ENCODE measurements around the gene ARHGAP44.

Gene ARHGAP44

DNA sequence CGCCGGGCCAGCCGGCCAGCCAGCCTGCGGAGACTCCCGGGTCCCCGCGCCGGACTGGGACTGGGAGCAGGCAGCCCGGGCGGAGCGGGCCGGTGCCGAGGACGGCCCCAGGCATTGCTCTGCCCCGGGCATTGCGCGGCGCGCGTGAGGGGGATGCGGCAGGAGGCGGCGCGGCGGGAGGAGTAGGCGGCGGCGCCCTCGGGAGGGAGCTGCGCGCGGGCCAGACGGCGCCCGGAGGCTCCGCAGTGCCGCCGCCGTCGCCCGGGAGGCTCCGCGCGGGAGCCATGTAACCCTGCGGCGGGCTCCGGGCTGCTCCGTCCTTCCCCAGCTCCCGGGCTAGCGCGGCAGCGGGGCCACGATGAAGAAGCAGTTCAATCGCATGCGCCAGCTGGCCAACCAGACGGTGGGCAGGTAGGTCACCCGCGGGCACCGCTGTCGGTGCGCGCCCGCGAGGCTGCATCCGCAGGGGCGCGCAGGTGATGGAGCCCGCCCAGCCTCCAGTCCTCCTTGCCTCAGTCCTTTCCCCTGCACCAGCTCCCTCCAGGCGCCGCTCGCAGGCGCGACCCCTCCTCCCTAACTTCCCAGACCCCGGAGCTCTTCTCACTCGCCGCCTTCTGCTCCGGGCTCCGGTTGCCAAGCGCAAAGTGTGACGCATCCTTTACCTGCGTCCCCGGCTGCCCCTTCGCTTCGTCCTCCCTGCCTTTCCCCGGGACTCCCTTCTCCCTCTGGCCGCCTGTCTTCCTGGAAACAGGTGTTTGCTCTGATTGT is at the start of gene ARHGAP44:
Gene ARHGAP44, plus strand, starts transcription at position 18 of the 768 bp plus-strand sequence. Its CDS starts 341 bp downstream, at position 359.
- DNase-seq: no peak

GRCh38 chr17:12739500-12739899 is 49.8 kb upstream of the ARHGAP44 start:
- DNase-seq: no peak

DNA sequence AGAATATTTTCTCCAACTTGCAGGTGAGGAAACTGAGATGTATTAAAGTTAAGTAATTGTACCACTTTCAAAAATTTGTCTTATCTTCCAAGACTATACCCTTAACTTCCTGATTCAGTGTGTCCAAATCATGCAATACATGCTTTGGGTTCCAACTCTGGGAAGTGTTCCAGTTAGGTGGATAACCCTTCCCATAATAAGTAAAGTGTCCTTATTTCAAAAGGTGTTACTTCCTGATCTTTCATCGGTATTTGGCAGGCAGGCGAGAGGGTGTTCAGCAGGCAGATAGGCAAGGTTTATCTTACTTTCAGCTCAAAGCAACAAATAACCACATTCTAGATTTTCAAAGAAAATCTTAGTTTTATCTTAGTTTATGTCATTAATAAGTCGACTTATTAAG is 46.3 kb upstream of the ARHGAP44 start:
- no peak for DNase-seq

GRCh38 chr17:12744298-12744697 is 45.0 kb upstream of the ARHGAP44 start:
- no peak for DNase-seq

DNA sequence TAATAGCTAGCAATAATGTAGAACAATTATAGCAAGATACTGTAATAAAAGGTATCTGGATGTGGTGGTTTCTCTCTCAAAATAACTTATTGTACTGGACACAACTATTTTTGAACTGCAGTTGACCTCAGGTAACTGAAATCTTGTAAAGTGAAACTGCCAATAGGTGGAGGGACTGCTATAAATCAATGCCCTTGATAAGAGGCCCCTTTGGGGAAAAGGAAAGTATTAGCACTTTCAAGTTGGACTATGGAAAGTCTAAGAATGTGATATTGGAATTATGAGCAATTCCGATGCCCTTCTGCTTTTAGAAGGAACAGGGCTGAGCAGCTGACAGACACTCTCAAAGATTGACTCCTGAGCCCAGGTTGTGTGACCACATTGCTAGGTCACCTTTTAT is 44.5 kb upstream of the ARHGAP44 start:
- DNase-seq: no peak

DNA sequence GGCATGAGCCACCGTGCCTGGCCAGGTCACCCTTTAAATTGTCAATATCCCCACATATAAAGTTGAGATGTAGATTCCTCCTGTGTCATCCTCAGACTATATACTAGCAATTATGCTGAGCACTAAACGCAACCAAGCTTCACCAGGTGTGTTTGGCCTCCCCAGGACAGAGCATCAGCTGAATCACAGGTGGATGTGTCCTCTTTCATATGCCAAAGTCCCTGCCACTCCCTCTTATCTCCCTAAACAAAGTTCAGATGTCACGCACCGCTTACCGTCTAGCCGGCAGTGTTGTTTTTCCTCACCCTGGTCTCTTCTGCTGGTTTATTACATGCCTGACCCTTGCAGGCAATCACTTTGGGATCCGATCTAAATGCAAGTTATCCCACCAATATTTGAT is 43.8 kb upstream of the ARHGAP44 start:
- no peak for DNase-seq

DNA sequence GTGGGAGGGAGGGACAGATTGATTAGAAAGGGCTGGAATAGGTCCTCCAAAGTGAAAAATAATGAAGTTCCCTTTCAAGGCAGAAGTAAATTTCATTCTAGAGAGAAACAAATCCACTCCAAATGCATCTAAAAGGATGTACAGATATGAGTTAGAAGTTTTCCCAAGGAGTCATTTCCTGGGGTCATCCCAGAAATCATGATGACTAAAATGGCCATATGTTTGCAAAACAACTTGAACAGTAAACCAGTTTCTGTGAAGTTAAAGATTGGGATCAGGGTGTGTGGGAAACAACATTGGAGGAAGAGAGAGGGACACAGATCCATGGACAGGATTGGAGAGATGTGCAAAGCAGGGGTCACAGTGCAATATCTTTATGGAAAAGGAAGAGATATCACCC is 32.5 kb upstream of the ARHGAP44 start:
- no peak for DNase-seq

DNA sequence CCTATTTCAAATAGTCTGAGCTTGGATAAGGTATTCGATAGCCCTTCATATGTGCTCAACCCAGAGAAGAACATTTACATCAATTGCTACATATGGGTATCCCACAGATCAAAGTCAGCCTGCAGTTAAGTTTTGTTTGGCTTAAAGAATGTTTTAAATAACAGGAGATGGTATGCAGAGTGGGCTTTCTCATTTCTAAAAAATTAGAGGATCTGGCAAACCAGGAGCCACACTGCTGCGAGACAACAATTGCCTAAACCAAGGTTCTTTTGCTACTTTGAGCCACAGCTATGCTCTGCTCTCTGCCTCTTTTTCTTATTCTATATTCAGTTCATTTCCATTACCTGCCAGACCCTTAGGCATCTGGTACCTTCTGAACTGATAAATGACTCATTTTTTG is 30.2 kb upstream of the ARHGAP44 start:
- no peak for DNase-seq

GRCh38 chr17:12765548-12765947 is 23.8 kb upstream of the ARHGAP44 start:
- no peak for DNase-seq

- DNase-seq: no peak
These were observed 21.0 kb upstream of the ARHGAP44 start for GRCh38 chr17:12768255-12768654.

DNA sequence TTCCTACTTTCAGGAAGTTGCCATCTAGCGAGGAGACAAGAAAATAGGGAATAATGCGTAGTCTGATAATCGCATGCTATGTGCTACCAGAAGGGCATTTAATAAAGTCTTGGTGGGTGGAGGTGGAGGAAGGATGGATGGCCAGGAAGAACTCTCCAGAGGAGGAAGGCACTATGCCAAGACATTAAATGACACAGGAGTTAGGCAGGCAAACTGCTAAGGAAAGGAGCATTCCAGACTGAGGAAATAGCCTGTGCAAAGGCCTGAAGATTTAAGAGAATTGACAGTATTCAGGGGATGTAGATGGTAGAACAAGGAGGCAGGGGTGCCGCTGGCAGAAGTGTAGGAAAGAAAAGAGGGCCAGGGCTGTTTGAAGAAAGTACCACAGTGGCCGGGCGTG is 19.3 kb upstream of the ARHGAP44 start:
- no peak for DNase-seq

DNA sequence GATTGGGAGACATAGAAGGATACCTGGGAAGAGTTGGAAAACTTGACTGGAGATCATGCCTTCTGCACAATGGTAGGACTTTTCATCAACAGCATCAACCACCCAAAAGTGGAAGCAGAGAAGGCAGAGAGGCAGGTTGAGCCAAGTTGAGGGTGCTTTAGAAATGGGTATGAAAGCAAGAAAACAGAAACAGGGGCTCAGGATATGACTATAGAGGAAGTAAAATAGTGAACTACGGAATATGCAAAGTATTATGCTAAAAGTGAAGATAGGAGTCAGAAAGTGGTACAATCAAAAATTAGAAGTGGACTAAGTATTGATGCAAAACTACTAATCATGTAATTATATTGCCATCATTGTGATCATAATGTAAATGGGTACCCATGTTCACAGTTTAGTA is 16.1 kb upstream of the ARHGAP44 start:
- DNase-seq: no peak

GRCh38 chr17:12789075-12789480 is 220 bp upstream of the ARHGAP44 start:
- no peak for DNase-seq

DNA sequence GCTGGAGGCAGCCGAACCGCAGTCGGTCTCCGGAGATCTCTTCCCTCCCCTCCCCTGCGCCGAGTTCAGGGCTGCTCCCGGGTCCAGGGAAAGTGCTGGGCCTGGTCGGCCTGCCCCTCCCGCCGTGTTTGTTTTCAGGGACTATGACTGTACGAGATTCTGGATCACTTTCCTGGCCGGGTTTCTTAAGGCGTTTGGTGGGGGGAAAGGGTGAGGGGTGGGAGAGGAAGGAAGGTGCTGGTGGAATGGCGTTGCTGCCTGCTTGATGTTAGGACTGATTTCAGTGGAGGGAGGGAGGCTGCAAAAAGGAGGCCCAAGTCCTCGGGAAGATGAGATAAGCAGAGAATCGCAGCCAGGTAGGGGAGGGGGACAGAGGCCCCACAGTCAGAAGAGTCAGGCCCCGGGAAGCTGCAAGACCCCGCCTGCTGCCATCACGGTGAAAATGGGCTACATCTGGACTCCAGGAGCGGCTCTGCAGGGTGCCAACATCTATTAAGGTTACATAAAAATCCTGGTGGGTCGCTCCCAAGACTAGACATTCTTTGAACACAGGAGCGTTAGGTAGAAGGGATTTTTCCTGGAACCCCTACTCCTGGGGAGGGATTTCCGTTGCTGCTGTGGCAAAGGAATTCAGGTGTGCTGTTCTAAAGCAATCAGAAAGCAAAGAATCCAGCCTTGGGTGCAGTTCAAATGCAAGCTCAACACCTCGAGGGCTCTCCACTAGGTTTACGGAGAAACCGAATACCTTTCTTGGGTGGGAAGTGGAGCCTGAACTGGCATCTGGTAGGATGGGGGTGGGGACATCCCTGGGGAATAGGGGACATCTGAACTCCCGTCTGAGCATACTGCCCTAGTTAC is 1.2 kb downstream of the ARHGAP44 start:
- no peak for DNase-seq

DNA sequence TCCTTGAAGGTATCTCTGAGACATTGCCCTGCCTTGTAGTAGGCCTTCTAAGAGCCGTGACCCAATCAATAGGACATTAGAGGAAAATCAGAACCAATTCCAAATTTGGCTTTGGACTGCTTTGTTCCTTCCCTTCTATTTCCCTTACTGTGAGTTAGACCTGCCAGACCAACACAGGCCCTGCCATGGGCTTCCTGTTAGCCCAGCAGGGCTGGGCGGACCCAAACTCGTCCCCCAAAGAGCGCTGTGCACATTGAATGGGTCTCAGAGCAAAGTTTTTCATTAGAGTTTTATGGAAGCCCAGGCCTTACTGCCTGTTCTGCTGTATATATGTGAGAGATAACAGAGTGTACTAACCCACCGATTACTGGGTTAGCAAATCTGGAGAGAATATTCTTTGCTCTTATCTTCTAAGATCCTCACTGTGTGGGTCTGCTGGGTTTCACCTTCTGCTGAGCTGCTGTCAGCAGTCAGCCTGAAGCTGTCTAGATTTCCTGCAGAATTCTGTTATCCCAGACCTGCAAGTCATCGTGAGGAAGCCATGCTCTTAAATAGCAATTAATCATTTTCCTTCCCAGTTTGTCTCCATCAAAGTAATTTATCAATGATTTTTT is 5.7 kb downstream of the ARHGAP44 start:
- DNase-seq: no peak

- DNase-seq: no peak
These were observed 11.6 kb downstream of the ARHGAP44 start for GRCh38 chr17:12800855-12801365.

DNA sequence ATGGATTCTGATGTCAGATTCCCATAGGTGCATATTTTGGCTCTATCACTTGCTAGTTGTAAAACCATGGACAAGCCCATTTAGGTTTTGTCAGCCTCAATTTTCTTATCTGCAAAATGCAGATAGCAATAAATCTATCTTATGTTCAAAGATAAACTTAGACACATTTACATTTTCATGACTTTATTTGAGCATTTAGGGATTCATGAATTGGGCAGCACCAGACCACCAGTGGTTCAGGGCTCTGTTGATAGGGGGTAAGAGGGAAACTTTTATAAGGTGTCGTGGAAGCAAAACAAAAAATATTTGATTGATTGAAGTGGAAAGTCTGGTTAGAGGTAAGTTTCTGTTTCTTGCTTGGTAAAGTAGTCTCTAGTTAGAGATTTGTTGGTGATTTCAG is 17.3 kb downstream of the ARHGAP44 start:
- no peak for DNase-seq

- DNase-seq: no peak
These were observed 19.4 kb downstream of the ARHGAP44 start for GRCh38 chr17:12808723-12809122.

DNA sequence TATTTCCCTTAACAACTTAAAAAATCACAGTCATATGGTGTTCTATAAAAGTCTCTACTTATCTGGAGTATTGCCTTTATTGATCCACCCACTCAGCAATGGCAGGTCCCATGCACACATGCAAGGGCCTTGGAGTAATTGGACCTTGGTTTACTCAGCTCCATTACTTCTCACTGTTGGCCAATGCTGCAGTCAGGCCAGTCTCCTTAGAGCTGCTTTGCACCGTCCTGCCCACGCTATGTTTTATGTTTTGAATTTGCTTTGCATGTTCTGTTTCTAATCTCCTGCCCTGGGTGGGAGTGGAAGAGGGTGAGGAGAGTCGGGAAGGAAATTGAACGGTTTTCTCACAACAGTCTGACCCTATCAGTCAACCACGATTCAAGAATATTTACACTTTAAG is 23.6 kb downstream of the ARHGAP44 start:
- DNase-seq: no peak

GRCh38 chr17:12813664-12814063 is 24.4 kb downstream of the ARHGAP44 start:
- no peak for DNase-seq

GRCh38 chr17:12814718-12815117 is 25.4 kb downstream of the ARHGAP44 start:
- DNase-seq: no peak

- DNase-seq: no peak
These were observed 26.4 kb downstream of the ARHGAP44 start for GRCh38 chr17:12815642-12816141.

DNA sequence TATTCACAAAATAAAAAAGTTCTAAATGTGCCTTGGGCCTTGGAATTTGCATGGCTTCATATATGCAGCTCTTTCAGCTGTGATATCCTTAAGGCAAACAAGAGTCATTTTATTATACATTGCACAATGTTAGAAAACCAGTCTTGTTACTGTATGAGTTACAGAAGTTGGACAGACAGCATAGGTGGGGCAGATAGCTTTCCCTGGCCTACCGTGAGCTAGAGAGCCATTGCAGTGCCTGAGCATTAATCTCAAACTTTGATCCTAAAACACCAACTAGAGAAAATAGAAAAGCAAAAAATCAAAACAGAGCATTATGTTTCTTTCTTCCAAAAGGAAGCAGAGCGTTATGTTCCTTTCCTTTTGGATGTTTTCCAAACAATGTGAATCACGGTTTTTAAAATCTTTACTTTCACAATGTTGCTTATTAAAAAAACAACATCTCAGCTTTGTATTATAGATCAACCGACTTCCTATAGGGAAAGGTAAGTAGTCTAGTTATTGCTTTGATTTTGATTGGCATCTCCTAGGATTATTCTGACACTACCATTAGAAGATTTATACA is 32.2 kb downstream of the ARHGAP44 start:
- no peak for DNase-seq

Data from GDM1 (cell line).